HG02798 (cell line): ENCODE measurements around the gene LIMS1.
"Not testable (repeated sequence)": the region's sequence is repeated elsewhere in the genome, so short reads cannot be mapped to it uniquely, and the experiment has no call there.

Source experiments
- ATAC-seq: cut with Tn5 transposase; IDR thresholded peaks from one replicate; pipeline ENCODE4 v1.9.1; 2021; ENCODE audit warnings: mild to moderate bottlenecking; ENCODE audit not compliant: unreplicated experiment, poor library complexity

LIMS1 gene

GRCh38 chr2:108629417-108629816 lies 95.1 kb downstream of the LIMS1 start:
- ATAC-seq = peak; percentile 80

- ATAC-seq = no peak
These were observed 96.5 kb downstream of the LIMS1 start for GRCh38 chr2:108630567-108631405.

GRCh38 chr2:108632332-108633160 lies 98.3 kb downstream of the LIMS1 start:
- ATAC-seq = no peak

- ATAC-seq = no peak
These were observed 99.1 kb downstream of the LIMS1 start for GRCh38 chr2:108633409-108633808.

GRCh38 chr2:108634011-108634410 lies 99.7 kb downstream of the LIMS1 start:
- ATAC-seq = no peak

GRCh38 chr2:108634576-108635160 lies 100.4 kb downstream of the LIMS1 start:
- no peak for ATAC-seq

GRCh38 chr2:108635630-108636354 lies 101.5 kb downstream of the LIMS1 start:
- ATAC-seq = no peak

GRCh38 chr2:108637304-108637669 lies 103.0 kb downstream of the LIMS1 start:
- peak; percentile 65 for ATAC-seq

- ATAC-seq = no peak
These were observed 106.5 kb downstream of the LIMS1 start for GRCh38 chr2:108640731-108641130.

- no peak for ATAC-seq
These were observed 107.5 kb downstream of the LIMS1 start for GRCh38 chr2:108641756-108642155.

GRCh38 chr2:108643261-108643849 lies 109.1 kb downstream of the LIMS1 start:
- no peak for ATAC-seq

GRCh38 chr2:108643862-108644261 lies 109.6 kb downstream of the LIMS1 start:
- not testable (repeated sequence) for ATAC-seq

- not testable (repeated sequence) for ATAC-seq
These were observed 110.2 kb downstream of the LIMS1 start for GRCh38 chr2:108644446-108644845.

- not testable (repeated sequence) for ATAC-seq
These were observed 114.5 kb downstream of the LIMS1 start for GRCh38 chr2:108648796-108649195.

GRCh38 chr2:108650465-108650864 lies 116.2 kb downstream of the LIMS1 start:
- not testable (repeated sequence) for ATAC-seq

GRCh38 chr2:108651468-108651867 lies 117.2 kb downstream of the LIMS1 start:
- not testable (repeated sequence) for ATAC-seq

GRCh38 chr2:108652187-108652931 lies 118.1 kb downstream of the LIMS1 start:
- ATAC-seq = peak; percentile 95

- not testable (repeated sequence) for ATAC-seq
These were observed 119.2 kb downstream of the LIMS1 start for GRCh38 chr2:108653425-108653824.

- ATAC-seq = not testable (repeated sequence)
These were observed 119.6 kb downstream of the LIMS1 start for GRCh38 chr2:108653849-108654248.
